ENCODE results near the gene EXOC3. TPM values are rescaled to one million over a fixed set of nuclear protein-coding genes. Genes with fewer than 3 reads are reported as not detected.

Gene EXOC3
- total RNA-seq, 1 experiment from 2014 or later: 55.0 TPM

GRCh38 chr5:478369-478981 lies 35.5 kb downstream of the EXOC3 start:
- ATAC-seq (no peak), DNase-seq (ENCODE audit: low read depth, low spot score) (no peak)
- POLR2A ChIA-PET: interaction anchor here (0.6 kb wide), 1 partner anchor 24 kb away, joined by 6 read pairs; no protein-coding TSS in a partner anchor
- in situ Hi-C loops (cut with HindIII; ENCODE audit: low pct_unique_long_range_greater_than_20kb, low sequenced_read_pairs) (no loop called here), intact Hi-C loops (cut with micrococcal nuclease; ENCODE audit: unreplicated experiment) (loop anchor here (10.0 kb wide), 1 partner anchor 136 kb away; the partner anchor contains the start of gene CEP72)
- CTCF ChIA-PET: no interaction called here
- Histone ChIP-seq H3K36me3 (ENCODE audit: control insufficient read depth, insufficient read depth, low read length) (no peaks in the 10 kb centered on the region), H3K4me1 (ENCODE audit: control insufficient read depth, insufficient read depth, low read length) (peaks cover 5% of the 10 kb centered on the region), H3K27me3 (ENCODE audit: control insufficient read depth, insufficient read depth, low read length) (no peaks in the 10 kb centered on the region), H3K27ac (ENCODE audit: low read length) (no peak overlapping the region), H3K4me3 (ENCODE audit: low read depth in 2 of 2, low read length in 2 of 2) (no peak overlapping the region), H3K9me3 (ENCODE audit: control insufficient read depth, insufficient read depth, low read depth, low read length) (no peaks in the 10 kb centered on the region)
- BruUV-seq (replicated peaks): no TSS peak
- TF ChIP-seq SIN3A (IDR thresholded peaks at IDR 0.05; ENCODE audit: borderline replicate concordance, insufficient read depth, low read depth, low read length) (no peak), TCF7L2 (IDR thresholded peaks at IDR 0.05; ENCODE audit: low read depth, low read length) (no peak), POLR2AphosphoS5 (IDR thresholded peaks at IDR 0.05; ENCODE audit: low read depth, low read length) (no peak)
- TF ChIP-seq, protein P1, sequence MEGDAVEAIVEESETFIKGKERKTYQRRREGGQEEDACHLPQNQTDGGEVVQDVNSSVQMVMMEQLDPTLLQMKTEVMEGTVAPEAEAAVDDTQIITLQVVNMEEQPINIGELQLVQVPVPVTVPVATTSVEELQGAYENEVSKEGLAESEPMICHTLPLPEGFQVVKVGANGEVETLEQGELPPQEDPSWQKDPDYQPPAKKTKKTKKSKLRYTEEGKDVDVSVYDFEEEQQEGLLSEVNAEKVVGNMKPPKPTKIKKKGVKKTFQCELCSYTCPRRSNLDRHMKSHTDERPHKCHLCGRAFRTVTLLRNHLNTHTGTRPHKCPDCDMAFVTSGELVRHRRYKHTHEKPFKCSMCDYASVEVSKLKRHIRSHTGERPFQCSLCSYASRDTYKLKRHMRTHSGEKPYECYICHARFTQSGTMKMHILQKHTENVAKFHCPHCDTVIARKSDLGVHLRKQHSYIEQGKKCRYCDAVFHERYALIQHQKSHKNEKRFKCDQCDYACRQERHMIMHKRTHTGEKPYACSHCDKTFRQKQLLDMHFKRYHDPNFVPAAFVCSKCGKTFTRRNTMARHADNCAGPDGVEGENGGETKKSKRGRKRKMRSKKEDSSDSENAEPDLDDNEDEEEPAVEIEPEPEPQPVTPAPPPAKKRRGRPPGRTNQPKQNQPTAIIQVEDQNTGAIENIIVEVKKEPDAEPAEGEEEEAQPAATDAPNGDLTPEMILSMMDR (IDR thresholded peaks at IDR 0.05): no peak
- TF ChIP-seq, protein P2, sequence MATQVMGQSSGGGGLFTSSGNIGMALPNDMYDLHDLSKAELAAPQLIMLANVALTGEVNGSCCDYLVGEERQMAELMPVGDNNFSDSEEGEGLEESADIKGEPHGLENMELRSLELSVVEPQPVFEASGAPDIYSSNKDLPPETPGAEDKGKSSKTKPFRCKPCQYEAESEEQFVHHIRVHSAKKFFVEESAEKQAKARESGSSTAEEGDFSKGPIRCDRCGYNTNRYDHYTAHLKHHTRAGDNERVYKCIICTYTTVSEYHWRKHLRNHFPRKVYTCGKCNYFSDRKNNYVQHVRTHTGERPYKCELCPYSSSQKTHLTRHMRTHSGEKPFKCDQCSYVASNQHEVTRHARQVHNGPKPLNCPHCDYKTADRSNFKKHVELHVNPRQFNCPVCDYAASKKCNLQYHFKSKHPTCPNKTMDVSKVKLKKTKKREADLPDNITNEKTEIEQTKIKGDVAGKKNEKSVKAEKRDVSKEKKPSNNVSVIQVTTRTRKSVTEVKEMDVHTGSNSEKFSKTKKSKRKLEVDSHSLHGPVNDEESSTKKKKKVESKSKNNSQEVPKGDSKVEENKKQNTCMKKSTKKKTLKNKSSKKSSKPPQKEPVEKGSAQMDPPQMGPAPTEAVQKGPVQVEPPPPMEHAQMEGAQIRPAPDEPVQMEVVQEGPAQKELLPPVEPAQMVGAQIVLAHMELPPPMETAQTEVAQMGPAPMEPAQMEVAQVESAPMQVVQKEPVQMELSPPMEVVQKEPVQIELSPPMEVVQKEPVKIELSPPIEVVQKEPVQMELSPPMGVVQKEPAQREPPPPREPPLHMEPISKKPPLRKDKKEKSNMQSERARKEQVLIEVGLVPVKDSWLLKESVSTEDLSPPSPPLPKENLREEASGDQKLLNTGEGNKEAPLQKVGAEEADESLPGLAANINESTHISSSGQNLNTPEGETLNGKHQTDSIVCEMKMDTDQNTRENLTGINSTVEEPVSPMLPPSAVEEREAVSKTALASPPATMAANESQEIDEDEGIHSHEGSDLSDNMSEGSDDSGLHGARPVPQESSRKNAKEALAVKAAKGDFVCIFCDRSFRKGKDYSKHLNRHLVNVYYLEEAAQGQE (IDR thresholded peaks at IDR 0.05; ENCODE audit: insufficient read depth in 1 of 2, low read depth in 2 of 2, low read length in 1 of 2): no peak

DNA sequence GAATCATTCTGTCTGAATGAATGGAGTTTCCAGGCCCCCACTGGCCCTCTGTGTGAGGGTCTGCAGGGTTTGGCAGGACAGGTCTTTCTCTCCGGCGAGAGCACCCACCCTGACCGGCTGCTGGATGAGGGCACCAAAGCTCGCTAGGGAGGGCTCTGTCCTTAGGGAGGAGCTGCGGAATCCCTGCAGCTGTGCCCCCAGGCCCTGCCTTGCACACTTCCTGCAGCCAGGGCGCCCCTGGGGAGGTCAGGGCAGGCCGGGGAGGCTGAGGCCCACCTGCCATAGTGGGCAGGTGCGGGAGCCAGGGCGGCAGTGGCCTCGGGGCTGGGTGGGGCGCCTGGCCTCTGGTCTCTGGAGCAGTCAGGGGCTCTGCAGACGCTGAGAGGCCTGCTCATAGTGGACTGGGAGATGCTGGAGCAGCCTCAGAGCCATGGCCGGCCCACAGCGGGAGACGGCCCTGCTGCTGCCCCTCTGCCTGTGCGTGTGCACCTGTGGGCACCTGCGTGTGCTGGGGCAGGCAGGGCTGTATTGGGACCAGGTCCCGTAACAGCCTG lies 36.1 kb downstream of the EXOC3 start:
- no TSS peak for BruUV-seq (replicated peaks)
- no peak for ATAC-seq
- Histone ChIP-seq H3K4me3 (ENCODE audit: low read depth in 2 of 2, low read length in 2 of 2) (no peak overlapping the region), H3K27me3 (ENCODE audit: control insufficient read depth, insufficient read depth, low read length) (no peaks in the 10 kb centered on the region), H3K4me1 (ENCODE audit: control insufficient read depth, insufficient read depth, low read length) (peaks cover 5% of the 10 kb centered on the region), H3K27ac (ENCODE audit: low read length) (no peak overlapping the region), H3K9me3 (ENCODE audit: control insufficient read depth, insufficient read depth, low read depth, low read length) (no peaks in the 10 kb centered on the region), H3K36me3 (ENCODE audit: control insufficient read depth, insufficient read depth, low read length) (no peaks in the 10 kb centered on the region)
- ChIA-PET CTCF (no interaction called here), POLR2A (interaction anchor here (0.6 kb wide), 1 partner anchor 23 kb away, joined by 6 read pairs; no protein-coding TSS in a partner anchor)
- DNase-seq (ENCODE audit: low read depth, low spot score): no peak
- intact Hi-C loops (cut with micrococcal nuclease; ENCODE audit: unreplicated experiment): loop anchor here (10.0 kb wide), 1 partner anchor 136 kb away; the partner anchor contains the start of gene CEP72
- in situ Hi-C loops (cut with HindIII; ENCODE audit: low pct_unique_long_range_greater_than_20kb, low sequenced_read_pairs): no loop called here
- TF ChIP-seq, protein P2 (IDR thresholded peaks at IDR 0.05; ENCODE audit: insufficient read depth in 1 of 2, low read depth in 2 of 2, low read length in 1 of 2): no peak
